DOHH2 (cell line): Measurements from ENCODE around the gene EFCAB12.
A peak's percentile ranks its signal among the peaks of the same experiment; 100 is the strongest.
"Not testable (repeated sequence)": the region's sequence is repeated elsewhere in the genome, so short reads cannot be mapped to it uniquely, and the experiment has no call there.

Experiments
- H3F3A ChIP-seq: fragments of 200-600 bp; sonication (generic), shearing (Covaris generic); 2 replicates; pipeline ENCODE4 v1.6.0; 2016; ENCODE audit warnings: antibody characterized with exemption, mild to moderate bottlenecking; ENCODE audit not compliant: control insufficient read depth, insufficient read depth
- H3K27ac ChIP-seq: fragments of 200-600 bp; sonication (generic); 2 replicates; pipeline ENCODE4 v1.5.1; 2014; ENCODE audit warnings: low read depth, mild to moderate bottlenecking, low read length, moderate library complexity
- H3K27me3 ChIP-seq: fragments of 200-600 bp; sonication (generic); 2 replicates; pipeline ENCODE4 v1.6.1; 2014; ENCODE audit warnings: mild to moderate bottlenecking, low read length, mixed read lengths; ENCODE audit not compliant: control insufficient read depth
- H3K36me3 ChIP-seq: fragments of 200-600 bp; sonication (generic); 2 replicates; pipeline ENCODE4 v1.6.1; 2014; ENCODE audit warnings: mild to moderate bottlenecking, low read length, moderate library complexity, mixed read lengths; ENCODE audit not compliant: control insufficient read depth
- H3K4me1 ChIP-seq: fragments of 200-600 bp; sonication (generic); 2 replicates; pipeline ENCODE4 v1.6.1; 2014; ENCODE audit warnings: mild to moderate bottlenecking, low read length, mixed read lengths; ENCODE audit not compliant: control insufficient read depth
- H3K4me2 ChIP-seq: fragments of 200-600 bp; sonication (generic); 2 replicates; pipeline ENCODE4 v1.6.0; 2014; ENCODE audit warnings: mild to moderate bottlenecking, low read length, moderate library complexity
- H3K4me3 ChIP-seq: fragments of 200-600 bp; sonication (generic); 2 replicates; pipeline ENCODE4 v1.5.1; 2014; ENCODE audit warnings: mild to moderate bottlenecking, low read length, mixed read lengths
- H3K79me2 ChIP-seq: fragments of 200-600 bp; sonication (generic); 2 replicates; pipeline ENCODE4 v1.6.1; 2014; ENCODE audit warnings: mild to moderate bottlenecking, low read length, mixed read lengths; ENCODE audit not compliant: control insufficient read depth
- H3K9me2 ChIP-seq: fragments of 200-600 bp; sonication (generic); replicated peaks from 2 replicates; pipeline ENCODE4 v1.6.1; 2014; ENCODE audit warnings: mild to moderate bottlenecking, low read length, mixed read lengths; ENCODE audit not compliant: control insufficient read depth
- H3K9me3 ChIP-seq: fragments of 200-600 bp; sonication (generic); 2 replicates; pipeline ENCODE4 v1.6.1; 2014; ENCODE audit warnings: antibody characterized with exemption, low read length, mixed read lengths; ENCODE audit not compliant: control insufficient read depth, insufficient read depth
- H4K20me1 ChIP-seq: fragments of 200-600 bp; sonication (generic); 2 replicates; pipeline ENCODE4 v1.6.0; 2014; ENCODE audit warnings: low read depth, mild to moderate bottlenecking, antibody characterized with exemption, low read length, moderate library complexity; ENCODE audit not compliant: control insufficient read depth, insufficient read depth
- EZH2phosphoT487 ChIP-seq: fragments of 200-600 bp; sonication (generic); IDR thresholded peaks from 2 replicates; pipeline ENCODE4 v1.6.1; 2017; ENCODE audit warnings: borderline replicate concordance, mild to moderate bottlenecking, antibody characterized with exemption, low read length, moderate library complexity, mixed read lengths
- TF ChIP-seq, protein P1 (sequence below): fragments of 200-600 bp; sonication (generic); IDR thresholded peaks from one replicate; pipeline ENCODE4 v1.5.1; 2014; ENCODE audit warnings: antibody characterized with exemption, mild to moderate bottlenecking, low read depth, low read length; ENCODE audit not compliant: poor library complexity, severe bottlenecking

Gene EFCAB12

DNA sequence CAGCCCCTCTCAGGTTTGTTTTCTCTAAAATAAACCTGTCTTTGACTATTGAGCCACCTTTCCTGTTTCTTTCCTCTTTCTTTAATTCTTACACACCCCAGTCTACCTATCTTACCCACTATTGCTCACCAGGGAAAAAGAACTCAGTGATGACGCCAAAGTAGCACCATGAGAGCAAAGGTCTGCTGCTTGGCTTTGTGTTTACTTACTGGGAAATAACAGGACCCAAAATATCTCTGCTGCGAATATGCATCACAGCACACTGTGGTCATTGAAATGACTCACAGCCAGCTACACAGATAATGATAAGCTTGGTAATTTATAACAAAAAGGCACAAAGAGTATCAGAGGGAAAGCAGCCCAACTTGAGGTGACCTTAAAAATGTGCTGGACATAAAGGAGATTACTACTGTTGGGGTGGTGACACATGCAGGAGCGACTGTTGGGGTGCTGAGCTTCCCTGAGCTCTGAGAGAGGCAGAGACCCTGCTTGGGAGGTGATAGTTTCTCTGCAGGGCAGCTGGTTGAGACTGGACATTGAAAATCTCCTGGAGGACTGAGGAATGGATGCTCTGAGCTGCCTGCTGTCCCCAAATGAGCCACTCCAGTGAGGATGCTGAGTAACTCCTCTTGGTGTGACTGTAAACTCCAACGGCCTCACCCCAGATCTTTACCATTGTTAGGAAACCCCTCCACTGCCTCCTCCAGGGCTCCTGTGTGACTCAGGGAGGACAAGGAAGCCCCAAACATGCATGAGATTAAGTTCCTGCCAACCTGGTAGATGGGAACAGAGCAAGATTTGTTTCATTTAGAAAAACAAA, 14.5 kb downstream of the EFCAB12 start:
- Histone ChIP-seq H3K9me3 (no peaks in the 10 kb centered on the region), H3K4me1 (peaks cover 61% of the 10 kb centered on the region), H3K4me3 (peak overlapping the region; percentile 19), H3K27me3 (no peaks in the 10 kb centered on the region), H3F3A (0 out of 2 replicates have a peak, but pooled peaks cover 2% of the 10 kb centered on the region), H3K9me2 (no peaks in the 10 kb centered on the region), H3K79me2 (no peaks in the 10 kb centered on the region), H3K27ac (peak overlapping the region; percentile 53), H3K4me2 (peak overlapping the region; percentile 56), H3K36me3 (no peaks in the 10 kb centered on the region), H4K20me1 (no peaks in the 10 kb centered on the region)
- TF ChIP-seq, protein P1, sequence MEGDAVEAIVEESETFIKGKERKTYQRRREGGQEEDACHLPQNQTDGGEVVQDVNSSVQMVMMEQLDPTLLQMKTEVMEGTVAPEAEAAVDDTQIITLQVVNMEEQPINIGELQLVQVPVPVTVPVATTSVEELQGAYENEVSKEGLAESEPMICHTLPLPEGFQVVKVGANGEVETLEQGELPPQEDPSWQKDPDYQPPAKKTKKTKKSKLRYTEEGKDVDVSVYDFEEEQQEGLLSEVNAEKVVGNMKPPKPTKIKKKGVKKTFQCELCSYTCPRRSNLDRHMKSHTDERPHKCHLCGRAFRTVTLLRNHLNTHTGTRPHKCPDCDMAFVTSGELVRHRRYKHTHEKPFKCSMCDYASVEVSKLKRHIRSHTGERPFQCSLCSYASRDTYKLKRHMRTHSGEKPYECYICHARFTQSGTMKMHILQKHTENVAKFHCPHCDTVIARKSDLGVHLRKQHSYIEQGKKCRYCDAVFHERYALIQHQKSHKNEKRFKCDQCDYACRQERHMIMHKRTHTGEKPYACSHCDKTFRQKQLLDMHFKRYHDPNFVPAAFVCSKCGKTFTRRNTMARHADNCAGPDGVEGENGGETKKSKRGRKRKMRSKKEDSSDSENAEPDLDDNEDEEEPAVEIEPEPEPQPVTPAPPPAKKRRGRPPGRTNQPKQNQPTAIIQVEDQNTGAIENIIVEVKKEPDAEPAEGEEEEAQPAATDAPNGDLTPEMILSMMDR: no peak
- TF ChIP-seq EZH2phosphoT487: no peak

DNA sequence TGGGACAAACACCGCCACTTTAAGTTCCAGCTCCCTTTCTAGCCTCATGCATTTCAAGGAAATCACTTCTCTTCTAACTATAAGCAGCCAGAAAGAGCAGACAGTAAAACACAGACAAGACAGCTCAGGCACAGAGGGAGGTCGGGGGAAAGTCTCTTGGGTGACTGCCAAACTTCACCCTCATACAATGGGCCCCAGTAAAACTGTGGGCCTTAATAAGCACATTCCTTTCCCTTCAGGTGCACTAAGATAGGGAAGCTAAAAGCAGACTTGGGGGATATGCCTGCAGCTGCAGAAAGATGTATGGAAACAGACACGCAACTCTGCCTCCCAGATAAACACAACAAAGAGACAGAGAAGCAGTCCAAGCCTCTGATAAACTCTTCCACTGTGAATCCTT, 15.2 kb downstream of the EFCAB12 start:
- H3K27ac ChIP-seq: peak overlapping the region; percentile 53
- not testable (repeated sequence) for H3K9me3 ChIP-seq, H4K20me1 ChIP-seq, H3K36me3 ChIP-seq, H3K27me3 ChIP-seq, H3F3A ChIP-seq, H3K79me2 ChIP-seq, H3K9me2 ChIP-seq
- H3K4me2 ChIP-seq: peak overlapping the region; percentile 56
- H3K4me3 ChIP-seq: peak overlapping the region; percentile 19
- H3K4me1 ChIP-seq: peaks cover 68% of the 10 kb centered on the region

GRCh38 chr3:129412542-129413198, 15.8 kb downstream of the EFCAB12 start:
- no peak for TF ChIP-seq EZH2phosphoT487
- TF ChIP-seq, protein P1: no peak
- Histone ChIP-seq H3K79me2 (no peaks in the 10 kb centered on the region), H3K9me3 (no peaks in the 10 kb centered on the region), H3K9me2 (no peaks in the 10 kb centered on the region), H3K4me1 (peaks cover 65% of the 10 kb centered on the region), H3K27ac (peak overlapping the region; percentile 53), H3K27me3 (no peaks in the 10 kb centered on the region), H3K36me3 (no peaks in the 10 kb centered on the region), H3K4me3 (peak overlapping the region; percentile 10), H4K20me1 (no peaks in the 10 kb centered on the region), H3F3A (no peaks in the 10 kb centered on the region), H3K4me2 (peak overlapping the region; percentile 56)

DNA sequence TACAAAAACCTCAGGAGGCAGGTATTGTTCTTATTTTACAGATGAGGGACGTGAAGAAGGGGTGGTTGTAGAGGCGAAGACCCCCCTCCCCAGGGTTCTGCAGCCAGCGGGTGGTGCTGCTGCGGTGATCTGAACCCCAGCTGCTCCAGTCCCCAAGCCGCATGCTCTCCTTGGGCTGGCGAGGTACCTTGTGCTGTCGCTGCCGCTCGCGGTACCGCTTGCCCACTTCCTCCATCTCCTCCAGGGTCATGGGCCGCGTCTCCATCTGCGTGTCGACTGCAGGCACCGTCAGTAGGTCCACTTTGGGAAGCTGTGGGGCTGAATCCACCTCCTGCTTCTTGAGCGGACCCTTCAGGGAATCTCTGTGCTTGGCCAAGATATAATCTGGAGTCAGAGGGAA, 17.5 kb downstream of the EFCAB12 start:
- Histone ChIP-seq H3F3A (no peaks in the 10 kb centered on the region), H4K20me1 (no peaks in the 10 kb centered on the region), H3K9me2 (no peaks in the 10 kb centered on the region), H3K4me3 (no peak overlapping the region), H3K4me1 (peaks cover 53% of the 10 kb centered on the region), H3K79me2 (no peaks in the 10 kb centered on the region), H3K9me3 (no peaks in the 10 kb centered on the region), H3K27ac (no peak overlapping the region), H3K36me3 (no peaks in the 10 kb centered on the region), H3K4me2 (no peak overlapping the region), H3K27me3 (no peaks in the 10 kb centered on the region)
- TF ChIP-seq, protein P1: no peak
- TF ChIP-seq EZH2phosphoT487: no peak
